SW480 (cell line): ENCODE measurements around the gene KCTD6.
A peak's percentile ranks its signal among the peaks of the same experiment; 100 is the strongest.

ENCODE experiments used
- DNase-seq: peaks from one replicate; pipeline ENCODE4 v3.0.0-alpha.2; 2016; ENCODE audit warnings: low spot score

The KCTD6 gene

DNA sequence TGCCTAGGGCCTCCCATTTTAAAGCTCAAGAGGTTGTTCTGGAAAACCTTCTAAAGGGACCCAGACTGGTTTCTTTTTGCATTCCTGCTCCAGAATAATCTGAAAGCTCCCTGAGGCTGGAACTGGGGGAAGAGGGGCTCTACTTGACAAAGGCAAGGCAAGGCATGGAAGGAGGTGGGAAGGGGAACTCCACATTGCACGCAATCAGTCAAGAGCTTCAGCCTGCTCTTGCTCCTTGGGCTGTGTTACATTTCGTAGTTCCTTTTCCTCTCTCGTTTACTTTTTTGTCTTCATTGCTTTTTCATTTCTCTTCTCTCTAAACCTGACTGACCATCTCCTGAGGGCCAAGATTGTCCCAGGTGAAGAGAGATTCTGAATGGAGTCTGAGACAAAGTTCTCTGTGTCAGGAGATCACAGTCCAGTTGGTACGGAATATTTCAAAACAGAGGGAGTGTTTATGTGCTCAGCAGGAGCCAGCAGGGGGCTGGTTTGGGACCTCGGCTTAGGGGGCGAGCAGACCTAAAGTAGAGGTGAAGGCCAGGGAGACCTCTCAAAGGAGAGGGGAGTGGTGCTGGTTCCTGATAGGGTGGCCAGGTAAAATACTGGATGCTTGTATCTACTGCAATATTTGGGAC, 6.0 kb upstream of the KCTD6 start:
- DNase-seq = no peak

DNA sequence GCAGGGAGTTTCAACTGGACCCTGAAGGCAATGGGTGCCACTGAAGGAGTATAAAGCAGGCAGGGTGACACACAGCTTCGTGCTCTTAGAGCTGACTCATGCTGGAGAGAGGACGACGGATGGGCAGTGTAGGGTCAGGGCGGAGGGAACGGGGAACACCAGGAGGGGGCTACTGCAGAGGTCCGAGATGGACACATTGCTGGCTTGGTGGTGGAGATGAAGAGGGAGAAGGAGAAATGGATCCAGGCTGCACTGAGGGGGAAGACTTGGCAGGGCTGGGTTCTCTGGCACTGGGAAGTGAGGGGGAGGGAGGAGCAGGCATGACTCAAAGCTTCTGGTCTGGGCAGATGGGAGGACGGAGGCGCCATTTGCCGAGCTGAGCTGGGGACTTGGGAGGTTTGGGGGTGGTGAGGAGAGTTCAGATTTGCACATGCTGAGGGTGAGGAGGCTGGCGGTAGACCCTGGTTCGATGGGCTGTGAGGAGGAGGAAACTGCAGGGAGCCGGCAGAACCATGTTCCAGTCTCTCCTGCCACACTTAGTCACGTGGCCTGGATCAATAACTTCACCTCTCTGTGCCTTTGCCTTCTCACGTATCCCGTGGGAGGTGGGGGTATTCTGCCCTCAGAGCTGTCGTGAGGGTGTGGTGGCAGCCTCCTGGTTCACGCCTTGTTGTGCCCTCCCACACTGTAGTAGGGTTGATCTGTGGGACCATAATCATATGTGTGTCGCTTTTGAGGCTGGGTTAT, 4.6 kb upstream of the KCTD6 start:
- peak; percentile 38 for DNase-seq

DNA sequence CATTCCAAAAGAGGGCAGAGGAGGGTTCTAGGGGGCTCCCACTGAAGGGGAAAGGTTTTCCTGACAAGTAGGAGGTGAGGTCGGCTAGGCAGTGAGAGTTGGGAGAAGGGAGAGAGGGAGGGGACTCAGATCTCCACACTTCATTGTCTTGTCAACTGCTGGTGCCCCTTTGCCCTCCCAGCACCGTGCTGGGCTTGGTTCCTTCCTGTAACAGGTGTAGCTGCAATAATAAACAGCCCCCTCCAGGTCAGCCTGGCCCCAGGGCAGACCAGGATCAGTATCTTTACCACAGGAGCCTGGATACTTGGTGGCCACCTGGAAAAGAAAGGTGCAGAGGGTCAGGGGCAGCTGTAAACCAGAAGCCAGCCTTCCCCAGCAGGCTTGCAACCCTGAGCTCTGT, 2.9 kb upstream of the KCTD6 start:
- DNase-seq = no peak

DNA sequence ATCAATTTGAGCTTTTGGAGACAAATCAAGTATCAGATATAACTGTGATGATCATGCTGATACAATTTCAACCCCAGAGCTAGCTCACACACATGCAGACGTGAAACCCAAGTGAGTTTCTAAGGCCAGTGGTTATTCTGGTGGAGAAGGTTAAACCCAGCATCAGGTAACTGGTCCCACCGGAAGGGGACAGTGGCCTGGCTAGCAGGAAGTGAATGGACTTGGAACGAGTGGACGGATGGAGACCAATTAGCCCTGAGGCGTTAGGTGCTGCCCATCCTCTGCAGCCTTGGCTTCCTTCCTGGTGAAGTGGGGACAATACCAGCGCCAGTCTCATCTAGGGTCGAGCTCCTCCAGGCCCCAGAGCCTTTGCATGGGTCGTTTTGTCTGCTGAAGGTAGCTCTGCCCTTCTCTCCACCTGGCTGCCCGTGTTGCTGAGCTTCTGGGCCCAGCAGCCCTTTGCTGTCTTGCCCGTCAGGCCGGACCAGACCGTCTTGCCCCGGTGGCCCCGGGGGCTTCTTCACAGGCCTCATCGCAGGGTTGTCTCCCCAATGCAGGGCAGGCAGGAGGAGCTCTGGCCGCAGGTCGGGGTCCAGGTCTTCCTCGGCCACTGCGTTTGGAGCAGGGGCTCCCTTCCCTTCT, 915 bp upstream of the KCTD6 start:
- DNase-seq = no peak

DNA sequence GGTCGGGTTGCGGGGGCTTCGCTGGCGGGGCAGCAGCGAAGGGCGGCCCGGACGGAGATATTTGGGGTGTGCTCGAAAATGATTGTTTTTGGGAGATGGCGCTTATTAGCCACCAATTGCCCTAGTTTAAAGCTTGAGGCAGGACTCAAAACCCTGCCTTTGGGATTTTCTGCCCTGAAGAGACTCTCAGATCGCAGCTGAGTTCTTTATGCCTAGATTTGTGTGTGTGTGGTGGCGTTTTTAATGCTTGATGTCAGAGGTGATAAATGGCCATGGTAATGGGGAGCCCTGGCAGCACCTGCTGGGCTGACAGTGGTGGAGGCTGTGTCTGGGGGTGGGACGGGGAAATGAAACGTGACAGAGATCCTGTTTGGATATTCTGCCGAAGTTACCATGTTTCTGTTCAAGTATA, 604 bp downstream of the KCTD6 start:
- peak; percentile 30 for DNase-seq

DNA sequence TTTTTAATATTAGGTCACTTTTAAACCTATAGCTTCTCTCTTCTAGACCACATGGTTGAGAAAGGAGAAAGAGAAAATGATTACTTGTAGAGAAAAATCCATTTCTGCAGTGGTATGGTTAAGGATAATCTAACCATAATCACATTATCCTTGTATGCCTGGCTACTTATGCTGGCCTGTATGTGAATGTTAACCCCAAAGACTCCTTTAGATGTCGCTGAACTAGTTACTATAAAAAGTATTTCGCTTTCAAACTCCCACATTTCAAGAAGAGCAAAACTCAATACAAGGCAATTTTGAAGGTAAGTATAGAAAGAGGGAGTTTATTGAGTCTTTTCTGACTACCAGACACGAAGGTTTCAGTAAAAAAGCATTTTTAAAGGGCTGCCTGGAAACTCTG, 2.2 kb downstream of the KCTD6 start:
- DNase-seq = no peak

DNA sequence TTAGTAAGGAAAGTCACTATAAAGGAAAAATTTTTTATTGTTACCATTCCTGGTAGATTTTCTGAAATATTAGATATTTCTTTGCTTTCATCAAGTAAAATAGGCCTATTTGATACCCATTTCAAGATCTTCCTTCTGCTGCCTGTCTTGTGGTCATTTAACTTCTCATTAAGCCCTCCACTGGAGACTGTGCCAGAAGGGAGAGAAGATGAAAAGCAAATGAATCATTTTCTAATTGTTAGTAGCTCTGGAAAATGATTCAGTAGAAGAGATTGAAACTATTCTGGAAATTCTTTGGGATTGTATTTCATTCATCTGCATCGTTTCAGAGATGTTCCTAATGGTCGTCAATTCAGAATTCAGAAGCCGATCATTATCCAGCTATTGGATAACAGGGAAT, 3.2 kb downstream of the KCTD6 start:
- no peak for DNase-seq

DNA sequence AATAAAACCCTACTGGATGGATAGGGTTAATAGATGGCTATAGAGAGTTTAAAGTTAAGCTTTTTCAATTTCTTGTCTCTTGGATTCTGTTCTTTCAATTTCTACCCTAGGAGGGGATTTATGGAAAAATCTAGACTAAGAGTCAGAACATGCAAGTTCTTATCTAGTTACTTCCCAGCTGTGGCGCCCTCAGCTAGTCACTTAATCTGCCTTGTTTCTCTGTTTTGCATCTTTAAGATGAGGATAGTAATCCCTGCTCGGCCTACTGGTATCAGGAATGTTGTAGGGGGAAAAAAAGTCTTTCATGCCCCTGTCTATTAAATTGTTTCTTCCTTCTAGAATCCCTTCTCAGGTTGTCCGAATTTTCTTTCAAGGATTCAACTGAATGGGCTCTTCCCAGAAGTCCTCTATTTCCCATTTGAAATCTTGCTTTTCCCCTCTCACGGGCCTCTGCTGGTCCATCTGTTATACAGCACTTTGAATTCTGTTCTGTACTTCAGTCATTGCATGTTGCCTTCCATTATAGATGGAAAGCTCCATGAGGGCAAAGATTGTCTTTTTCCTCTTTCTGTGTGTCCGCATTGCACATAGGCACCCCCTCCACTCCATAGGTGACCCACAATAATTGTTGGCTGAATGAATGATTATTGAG, 4.4 kb downstream of the KCTD6 start:
- DNase-seq = no peak

DNA sequence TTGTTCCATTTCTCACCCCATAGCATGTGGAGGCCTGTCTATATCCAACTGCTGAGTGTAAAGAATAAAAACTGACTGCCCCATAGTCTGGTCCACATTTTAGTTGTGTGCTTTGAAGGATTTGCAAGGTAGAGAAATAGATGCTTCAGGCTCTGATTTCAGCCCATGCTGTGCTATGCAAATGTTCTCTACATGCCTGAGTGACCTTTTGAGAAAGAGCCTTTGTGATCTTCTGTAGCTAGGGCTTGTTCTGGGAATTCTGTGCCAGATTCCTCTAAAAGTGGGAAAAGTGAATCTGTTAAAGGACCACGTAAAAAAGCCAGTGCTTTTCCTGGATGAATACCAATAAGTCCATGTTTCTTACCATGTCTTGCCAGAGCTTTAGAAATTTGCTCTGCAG, 5.2 kb downstream of the KCTD6 start:
- DNase-seq = no peak

DNA sequence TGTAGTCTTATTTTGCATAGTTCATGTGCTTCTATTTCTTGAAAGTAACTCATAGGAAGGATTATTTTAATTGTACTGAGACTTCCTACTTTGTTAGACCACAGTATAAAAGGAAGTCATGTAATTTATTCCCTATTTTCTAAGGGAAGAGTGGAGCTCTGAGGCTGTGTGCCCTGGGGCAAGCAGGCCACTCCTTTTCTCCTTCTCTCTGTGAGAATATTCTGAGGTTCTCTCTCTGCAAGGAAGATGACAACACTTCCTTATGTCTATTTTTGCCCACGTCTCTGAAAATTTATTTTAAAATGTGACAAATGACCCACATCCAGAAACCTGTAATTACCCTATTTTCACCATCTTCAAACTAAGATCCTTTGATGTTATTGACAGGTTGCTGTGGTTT, 11.0 kb downstream of the KCTD6 start:
- DNase-seq = no peak

DNA sequence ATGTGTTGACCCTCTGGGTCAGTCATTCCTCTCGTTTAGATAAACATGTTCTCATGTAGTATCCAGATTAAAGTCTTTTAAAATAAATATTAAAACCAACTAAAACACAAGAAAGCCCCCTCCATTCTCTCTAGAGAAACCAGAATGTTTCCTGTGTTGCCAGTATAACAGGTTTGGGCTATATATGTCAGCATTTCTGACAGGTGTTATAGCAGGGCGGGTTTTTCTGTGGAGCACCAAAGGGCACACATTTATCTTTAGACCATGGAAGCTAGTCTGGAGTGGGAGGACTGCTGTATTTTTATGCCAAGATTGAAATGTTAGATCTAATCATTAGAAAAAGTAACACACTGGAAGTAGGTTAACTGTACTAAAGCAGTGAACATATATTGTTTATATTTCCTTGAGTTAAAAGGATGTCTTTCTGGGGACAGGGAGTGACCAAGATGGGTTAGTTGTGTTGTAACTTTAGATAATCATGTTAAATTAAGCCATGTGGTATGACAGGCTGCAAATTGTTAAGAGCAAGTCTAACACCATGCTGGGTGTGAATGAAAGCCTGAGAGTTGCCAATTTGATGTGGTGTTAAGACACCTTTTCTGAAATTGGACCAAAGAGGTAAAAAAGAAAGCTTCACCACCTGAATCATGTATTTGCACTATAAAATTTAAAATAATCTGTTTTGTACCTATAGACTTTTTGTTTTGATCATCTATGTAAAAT, 15.6 kb downstream of the KCTD6 start:
- no peak for DNase-seq

DNA sequence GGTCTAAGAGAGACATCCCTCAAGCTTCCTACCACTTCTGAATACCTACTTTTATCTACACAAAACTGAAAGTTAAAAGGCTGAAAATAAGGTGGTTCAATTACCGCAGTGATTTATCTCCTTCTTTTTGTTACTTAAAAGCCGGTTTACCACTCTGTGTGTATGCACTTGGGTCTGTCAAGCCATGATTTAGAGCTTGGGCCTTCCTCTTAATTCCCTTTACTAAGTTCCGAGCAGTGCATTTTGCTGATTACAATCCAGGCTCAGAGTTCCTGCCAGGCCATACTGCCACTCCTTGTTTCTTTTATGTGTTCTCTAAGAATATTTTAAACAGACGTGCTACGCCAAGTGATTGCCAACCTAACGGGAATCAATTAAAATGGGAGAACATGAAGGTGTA, 16.5 kb downstream of the KCTD6 start:
- no peak for DNase-seq

DNA sequence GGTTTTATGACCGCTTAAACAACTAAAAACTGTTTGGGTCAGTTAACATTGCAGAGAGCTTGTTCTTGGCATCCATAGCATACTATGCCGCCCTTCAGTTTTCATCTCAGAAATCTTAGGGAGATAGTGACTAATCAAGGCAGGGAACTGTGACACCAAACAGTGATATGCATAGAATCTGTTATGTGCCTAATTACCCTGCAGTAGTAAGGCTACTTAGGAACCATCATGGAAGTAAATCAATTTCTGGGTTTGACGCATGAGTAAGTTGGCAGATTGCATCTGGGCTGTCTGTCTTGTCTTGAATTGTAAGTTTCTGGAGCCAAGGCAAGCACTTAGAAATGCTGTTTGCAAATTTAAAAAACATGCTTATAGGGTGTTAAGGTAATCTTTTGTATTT, 22.5 kb downstream of the KCTD6 start:
- no peak for DNase-seq

DNA sequence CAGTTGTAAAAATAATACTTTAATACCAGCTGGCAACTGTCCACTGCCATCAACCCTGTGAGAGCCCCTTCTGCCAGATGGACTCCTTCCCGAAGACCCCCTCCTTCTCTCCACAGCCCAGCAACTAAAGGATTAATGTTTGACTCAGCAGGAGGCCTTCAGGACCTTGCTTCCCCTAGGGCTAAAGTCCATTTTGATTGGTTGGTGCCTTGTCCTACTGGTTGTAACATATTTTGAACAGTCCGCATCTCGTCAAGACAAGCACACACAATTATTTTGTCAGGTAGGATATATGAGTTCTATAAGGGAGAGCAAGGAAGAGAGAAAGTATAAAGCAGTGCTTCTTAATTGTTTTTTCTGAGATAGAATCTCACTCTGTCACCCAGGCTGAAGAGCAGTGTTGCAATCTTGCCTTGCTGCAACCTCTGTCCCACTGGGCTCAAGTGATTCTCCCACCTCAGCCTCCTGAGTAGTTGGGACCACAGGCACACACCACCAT, 26.4 kb downstream of the KCTD6 start:
- DNase-seq = no peak

DNA sequence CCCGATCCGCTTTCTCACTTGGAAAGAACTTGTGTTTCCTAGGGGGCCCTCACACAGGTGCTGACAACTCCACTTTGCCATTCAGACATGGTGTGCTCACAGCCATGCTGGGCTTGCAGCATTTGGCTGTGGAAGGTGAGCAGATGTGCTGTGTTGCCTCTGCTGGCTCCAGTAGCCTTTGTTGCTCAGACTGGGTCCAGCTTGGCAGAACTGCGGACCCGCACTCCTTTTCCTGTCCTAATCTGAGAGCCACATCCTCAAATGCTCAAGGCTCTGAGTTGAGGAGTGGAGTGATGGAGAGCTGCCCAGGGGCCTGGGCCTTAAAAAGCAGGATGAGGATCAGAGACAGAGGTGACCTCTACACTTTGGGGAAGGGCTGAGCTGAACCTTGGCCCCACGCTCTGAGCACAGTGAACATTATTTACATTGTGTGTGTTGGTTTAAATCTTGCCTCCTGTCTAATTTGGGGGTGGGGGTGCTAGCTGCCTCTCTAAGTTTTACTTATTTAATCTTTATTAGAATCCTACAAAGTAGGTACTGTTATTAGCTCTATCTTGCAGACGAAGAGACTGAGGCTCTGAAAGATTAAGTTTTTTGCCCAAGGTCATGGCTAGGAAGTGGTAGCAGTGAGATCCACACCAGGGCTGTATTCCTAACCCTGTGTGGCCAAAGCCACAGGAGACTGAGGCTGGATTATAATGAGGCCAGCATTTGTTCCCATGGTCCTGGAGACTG, 27.9 kb downstream of the KCTD6 start:
- DNase-seq = no peak

DNA sequence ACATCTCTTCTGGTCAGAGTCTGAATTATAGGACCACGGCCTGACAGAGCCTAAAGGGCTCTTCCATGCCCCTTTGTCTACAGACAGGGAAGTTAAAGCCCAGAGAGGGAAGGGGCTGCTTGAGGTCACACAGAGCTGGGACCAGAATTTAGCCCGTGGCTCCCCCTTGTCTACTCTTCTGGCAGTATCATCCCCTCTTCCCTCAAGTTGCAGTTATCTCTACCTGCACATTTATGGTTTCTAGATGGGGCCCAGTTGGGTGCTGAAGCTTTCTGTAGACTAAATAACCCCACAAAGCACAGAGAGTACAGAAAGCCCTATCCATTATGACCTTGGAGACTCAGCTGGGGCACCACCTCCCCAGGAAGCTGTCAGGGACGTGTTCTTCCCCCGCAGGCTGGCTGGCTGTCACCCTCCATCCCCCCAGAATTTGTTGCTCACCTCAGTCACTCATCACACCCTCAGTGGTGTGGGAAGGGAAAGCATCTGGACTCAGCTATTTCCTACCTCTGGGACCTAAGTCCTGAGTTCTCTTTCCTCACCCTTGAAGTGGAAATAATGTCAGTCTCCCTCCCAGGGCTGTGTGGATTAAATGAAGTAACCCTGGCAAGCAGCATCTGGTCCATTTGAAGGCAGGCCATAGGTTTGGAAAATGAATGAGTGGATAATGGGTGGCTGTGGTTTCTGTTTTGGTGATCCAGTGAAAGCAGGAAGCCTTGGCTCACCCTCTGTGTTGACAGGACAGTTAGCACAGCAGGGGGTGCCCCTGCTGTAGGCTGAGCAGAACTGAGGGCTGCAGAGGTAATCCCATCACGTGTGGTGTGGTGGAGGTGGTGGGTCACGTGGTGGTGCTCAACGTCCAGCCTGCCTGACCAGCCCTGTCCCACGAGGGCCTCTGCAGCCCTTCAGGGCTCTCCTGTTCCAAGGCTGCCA, 28.8 kb downstream of the KCTD6 start:
- peak; percentile 11 for DNase-seq

DNA sequence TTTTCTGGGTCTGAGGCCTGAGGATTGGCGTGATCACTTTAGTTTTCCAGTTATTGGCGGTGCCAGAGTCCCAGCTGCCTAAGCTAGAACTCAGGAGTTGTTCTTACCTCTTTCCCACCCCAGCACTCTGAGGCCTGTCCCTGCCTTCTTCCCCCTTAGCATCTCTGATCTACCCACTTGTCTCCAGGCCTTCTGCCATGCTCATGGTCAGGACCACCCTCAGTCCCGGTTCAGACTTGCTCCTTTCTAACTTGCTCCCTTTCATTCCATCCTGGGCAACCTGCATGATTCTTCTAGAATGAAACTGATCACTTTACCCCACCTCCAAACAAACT, 29.4 kb downstream of the KCTD6 start:
- no peak for DNase-seq

DNA sequence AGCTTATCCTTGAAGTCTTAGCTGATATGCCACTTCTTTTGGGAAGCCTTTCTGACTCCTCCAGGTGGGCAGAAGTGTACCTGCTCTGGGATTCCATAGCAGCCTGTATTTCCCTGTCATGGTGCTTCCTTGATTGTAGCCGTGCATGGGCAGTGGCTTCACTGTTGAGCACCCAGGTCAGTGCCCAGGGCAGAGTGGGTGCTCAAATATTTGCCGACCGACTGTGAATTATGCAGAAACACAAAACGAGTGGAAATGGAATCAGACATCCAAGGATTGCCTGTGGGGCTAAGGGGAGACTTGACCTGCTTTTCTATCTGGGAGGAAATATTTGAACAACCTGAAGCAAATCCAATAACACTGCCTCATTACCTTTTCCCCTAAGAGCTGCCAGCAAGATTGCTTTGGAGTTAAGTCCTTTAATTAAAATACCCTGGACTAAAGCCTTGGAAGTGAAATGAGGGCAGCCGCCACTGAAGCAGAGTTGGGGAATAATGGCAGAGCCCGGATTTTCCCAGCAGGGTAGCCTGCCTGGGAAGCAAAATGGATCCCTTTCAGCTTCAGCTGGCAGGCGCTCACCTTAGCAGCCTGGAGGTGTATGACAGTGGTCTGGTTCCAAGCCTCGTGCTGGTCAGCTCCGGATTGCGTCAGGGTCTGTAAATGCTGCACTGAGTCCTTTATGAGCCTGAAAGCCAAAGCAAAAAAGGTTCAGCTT, 30.2 kb downstream of the KCTD6 start:
- no peak for DNase-seq

DNA sequence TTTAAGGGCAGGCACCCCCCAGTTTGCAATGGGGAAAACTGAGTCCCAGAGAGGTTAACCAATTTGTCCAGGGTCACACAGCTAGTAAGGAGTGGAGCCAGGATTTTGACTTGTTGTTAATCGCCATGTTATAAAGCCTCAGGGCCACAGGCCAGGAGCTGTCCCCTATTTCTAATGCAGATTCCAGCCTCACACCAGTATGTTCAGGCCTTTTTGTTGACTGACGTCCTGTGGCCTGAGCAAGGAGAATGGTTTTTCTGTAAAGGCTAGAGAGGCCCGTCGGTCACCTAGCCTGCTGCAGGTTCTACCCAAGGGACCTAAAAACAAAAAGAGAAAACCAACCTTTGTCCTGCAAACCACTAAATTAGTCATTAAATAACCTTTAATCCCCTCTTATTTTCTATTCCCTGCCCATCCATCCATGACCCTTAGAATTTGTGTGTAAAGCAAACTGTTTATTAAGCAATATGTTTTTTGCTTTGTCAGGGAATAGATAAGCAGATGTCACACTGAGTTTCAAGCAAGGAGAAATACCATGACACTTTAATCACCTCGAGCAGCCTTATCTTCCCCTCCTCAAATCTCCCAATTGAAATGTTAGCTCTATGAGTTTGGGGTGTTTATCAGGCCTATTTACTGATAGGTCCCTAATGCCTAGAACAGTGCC, 31.0 kb downstream of the KCTD6 start:
- no peak for DNase-seq
